Activated CD8-positive, alpha-beta T cell treated with anti-CD3 and anti-CD28 coated beads for 36 hours (primary cell): ENCODE measurements around the gene ZNF492. TPM values are rescaled to one million over a fixed set of nuclear protein-coding genes. Genes with fewer than 3 reads are reported as not detected.

Source experiments
- ATAC-seq: fragments of 200-7000 bp; cut with Tn5 transposase; one replicate; pipeline ENCODE4 v1.10.0; 2021; ENCODE audit warnings: mild to moderate bottlenecking, moderate library complexity
- CTCF ChIA-PET: fragments of 350-600 bp; sonication (Branson Sonifier 250); formaldehyde crosslinking; loops from one replicate; lab custom pipeline; 2021; ENCODE audit warnings: antibody characterized with exemption; lab: Charles Lee
- POLR2A ChIA-PET: fragments of 350-600 bp; sonication (Branson Sonifier 250); formaldehyde crosslinking; loops from one replicate; lab custom pipeline; 2021; ENCODE audit warnings: antibody characterized with exemption; lab: Charles Lee
- DNase-seq: peaks from one replicate; pipeline ENCODE4 v3.0.0-alpha.2; 2020
- H3K27ac Mint-ChIP-seq: one replicate; pipeline ENCODE4 v1.8.0; 2021; ENCODE audit warnings: mild to moderate bottlenecking, mixed read lengths
- H3K27me3 Mint-ChIP-seq: one replicate; pipeline ENCODE4 v1.8.0; 2021; ENCODE audit warnings: mixed read lengths
- H3K36me3 Mint-ChIP-seq: one replicate; pipeline ENCODE4 v1.8.0; 2021; ENCODE audit warnings: low read depth, mixed read lengths
- H3K4me1 Mint-ChIP-seq: one replicate; pipeline ENCODE4 v1.8.0; 2021; ENCODE audit warnings: low read depth, mixed read lengths
- H3K4me3 Mint-ChIP-seq: one replicate; pipeline ENCODE4 v1.8.0; 2021; ENCODE audit warnings: mild to moderate bottlenecking, moderate library complexity, mixed read lengths
- H3K9me3 Mint-ChIP-seq: one replicate; pipeline ENCODE4 v1.8.0; 2021; ENCODE audit warnings: mixed read lengths
- CTCF ChIP-seq: fragments of 200-600 bp; IDR thresholded peaks from one replicate; pipeline ENCODE4 v1.8.0; 2022; ENCODE audit warnings: antibody characterized with exemption, mild to moderate bottlenecking
- intact Hi-C: fragments of 100-400 bp; cut with micrococcal nuclease; formaldehyde crosslinking; loops from one replicate; pipeline ENCODE4 v1.10.0; 2022
- total RNA-seq, 2 experiments: library from RNA; stranded (reverse); gene quantifications; one replicate each; pipeline ENCODE4 v1.2.3, GENCODE V29; 2021

ZNF492 gene
- total RNA-seq, 2 experiments from 2014 or later: 1.9 to 2.1 TPM

DNA sequence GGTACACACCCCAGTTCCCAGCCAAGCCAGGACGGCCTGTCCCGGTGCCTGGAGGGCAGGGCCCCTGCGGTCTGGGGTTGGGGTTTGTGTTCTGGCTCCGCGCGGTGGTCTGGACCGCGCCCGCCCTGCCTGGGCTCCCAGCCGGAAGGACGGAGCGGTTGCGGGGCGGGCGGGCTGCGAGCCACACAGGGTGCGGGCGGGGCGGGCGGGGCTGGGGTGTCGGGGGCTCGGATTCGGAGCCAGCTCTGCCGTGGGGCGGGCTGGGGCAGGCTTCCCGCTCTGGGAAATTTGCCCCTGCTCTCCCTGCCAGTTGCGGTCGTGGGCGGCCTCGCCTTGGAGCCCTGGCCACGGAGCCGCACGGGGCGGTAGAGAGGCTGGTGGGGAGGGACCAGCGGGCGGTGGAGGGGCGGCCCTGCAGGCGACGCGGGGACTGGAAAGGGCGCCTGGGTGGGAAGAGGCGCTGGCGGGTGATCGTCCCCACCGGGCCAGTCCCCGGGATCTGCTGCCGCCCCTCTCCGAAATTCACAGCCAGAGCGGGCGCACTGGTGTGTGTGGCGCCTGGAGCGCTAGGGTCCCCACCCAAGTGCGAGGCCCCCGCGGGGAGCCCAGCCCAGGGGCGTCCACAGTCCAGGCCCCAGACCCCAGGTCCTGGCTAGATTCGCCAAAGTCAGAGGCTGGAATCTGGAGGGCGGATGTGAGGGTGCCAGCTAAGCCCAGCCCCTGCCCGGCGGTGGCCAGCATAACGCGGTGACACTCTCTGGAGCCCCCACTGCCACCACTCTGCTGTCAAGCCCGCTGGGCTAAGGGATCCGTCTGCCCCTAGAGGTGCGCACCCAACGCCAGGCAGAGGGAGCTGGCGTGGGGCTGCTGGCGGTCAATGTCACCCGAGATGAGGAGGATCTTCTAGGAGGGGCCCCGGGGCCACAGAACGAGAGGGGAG, 11.0 kb upstream of the ZNF492 start:
- no peak for ATAC-seq
- POLR2A ChIA-PET: no interaction called here
- no peak overlapping the region for H3K27ac Mint-ChIP-seq
- no peak for TF ChIP-seq CTCF
- intact Hi-C loops: no loop called here
- H3K9me3 Mint-ChIP-seq: peaks cover 4% of the 10 kb centered on the region
- H3K36me3 Mint-ChIP-seq: no peaks in the 10 kb centered on the region
- no peak for DNase-seq
- H3K27me3 Mint-ChIP-seq: peaks cover 6% of the 10 kb centered on the region
- H3K4me1 Mint-ChIP-seq: no peaks in the 10 kb centered on the region
- H3K4me3 Mint-ChIP-seq: no peak overlapping the region
- CTCF ChIA-PET: no interaction called here

GRCh38 chr19:22623841-22624221, 10.3 kb upstream of the ZNF492 start:
- Mint-ChIP-seq H3K27me3 (peaks cover 4% of the 10 kb centered on the region), H3K4me1 (no peaks in the 10 kb centered on the region), H3K9me3 (peaks cover 4% of the 10 kb centered on the region), H3K36me3 (no peaks in the 10 kb centered on the region), H3K4me3 (no peak overlapping the region), H3K27ac (no peak overlapping the region)
- CTCF ChIA-PET: no interaction called here
- intact Hi-C loops: no loop called here
- DNase-seq (no peak), ATAC-seq (no peak)
- no peak for TF ChIP-seq CTCF
- POLR2A ChIA-PET: no interaction called here

DNA sequence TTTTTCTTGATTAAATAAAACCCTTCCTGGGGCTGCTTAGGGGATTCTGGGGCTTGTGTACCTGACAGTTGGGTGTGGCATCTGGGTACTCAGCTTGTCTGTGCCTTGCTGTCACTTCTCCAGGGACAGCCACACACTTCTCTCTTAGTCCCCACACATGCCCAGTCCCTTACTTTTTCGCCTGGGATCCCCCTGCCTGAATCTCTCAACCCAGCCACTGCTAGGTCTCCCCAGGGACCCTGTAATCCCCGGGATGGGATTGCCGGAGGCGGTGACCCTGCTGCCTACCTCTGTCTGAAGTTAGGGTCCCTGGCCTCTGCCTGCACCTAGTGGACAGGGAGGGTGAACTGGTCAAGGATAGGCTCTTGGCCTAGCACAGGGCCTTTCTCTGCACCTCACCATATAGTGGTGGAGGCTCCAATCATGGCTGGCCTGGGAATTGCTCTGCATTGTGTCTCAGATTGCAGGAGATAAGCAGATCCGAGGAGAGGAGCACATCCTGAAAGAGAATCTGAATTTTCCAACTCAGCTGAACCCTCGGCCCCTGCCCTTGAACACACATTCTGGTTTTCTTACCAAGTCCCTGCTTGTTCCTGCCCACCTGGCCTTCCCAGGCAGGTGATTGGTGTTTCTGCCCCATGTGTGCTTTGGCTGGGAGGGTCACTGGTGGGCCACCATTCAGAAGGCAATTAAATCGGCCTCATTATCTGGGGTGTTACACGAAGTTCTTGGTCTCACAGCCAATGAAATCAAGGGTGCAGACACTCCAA, 8.7 kb upstream of the ZNF492 start:
- no peak for ATAC-seq
- Mint-ChIP-seq H3K27ac (no peak overlapping the region), H3K4me3 (no peak overlapping the region), H3K36me3 (no peaks in the 10 kb centered on the region), H3K4me1 (no peaks in the 10 kb centered on the region), H3K9me3 (peaks cover 6% of the 10 kb centered on the region), H3K27me3 (peaks cover 4% of the 10 kb centered on the region)
- CTCF ChIA-PET: no interaction called here
- intact Hi-C loops: no loop called here
- no peak for DNase-seq
- POLR2A ChIA-PET: no interaction called here
- no peak for TF ChIP-seq CTCF

GRCh38 chr19:22627526-22627925, 6.6 kb upstream of the ZNF492 start:
- peaks cover 6% of the 10 kb centered on the region for H3K9me3 Mint-ChIP-seq
- no peak overlapping the region for H3K4me3 Mint-ChIP-seq

More at GRCh38 chr19:22627526-22627925, 6.6 kb upstream of the ZNF492 start:
- ATAC-seq: no peak
- ChIA-PET CTCF (no interaction called here), POLR2A (no interaction called here)
- intact Hi-C loops: no loop called here
- no peak for DNase-seq
- H3K27ac Mint-ChIP-seq: no peak overlapping the region
- peaks cover 2% of the 10 kb centered on the region for H3K27me3 Mint-ChIP-seq
- H3K4me1 Mint-ChIP-seq: no peaks in the 10 kb centered on the region
- no peak for TF ChIP-seq CTCF
- no peaks in the 10 kb centered on the region for H3K36me3 Mint-ChIP-seq
